Dermis blood vessel endothelial cell (primary cell): ENCODE measurements around the gene WHRN. TPM values are rescaled to one million over a fixed set of nuclear protein-coding genes. Genes with fewer than 3 reads are reported as not detected.

ENCODE experiments used
- DNase-seq: peaks from one replicate; pipeline ENCODE4 v3.0.0; 2010
- total RNA-seq: library from RNA; depleted of rRNA; stranded (reverse); fragments of >200 nt; gene quantifications from 2 replicates; pipeline ENCODE4 v1.2.3, GENCODE V29; 2014

WHRN gene
- total RNA-seq, 1 donor from 2014 or later, result 0.17 TPM

- DNase-seq, result no peak
Measured at GRCh38 chr9:114491430-114492003, 13.8 kb downstream of the WHRN start.

- DNase-seq, result no peak
Measured at GRCh38 chr9:114489928-114490327, 15.3 kb downstream of the WHRN start.

- no peak for DNase-seq
Measured at GRCh38 chr9:114488398-114489129, 16.7 kb downstream of the WHRN start.

GRCh38 chr9:114487607-114488300, 17.5 kb downstream of the WHRN start:
- peak; percentile 85 for DNase-seq

GRCh38 chr9:114486205-114486963, 18.9 kb downstream of the WHRN start:
- no peak for DNase-seq

- DNase-seq, result peak; percentile 68
Measured at GRCh38 chr9:114484854-114485443, 20.3 kb downstream of the WHRN start.

- no peak for DNase-seq
Measured at GRCh38 chr9:114484215-114484853, 20.9 kb downstream of the WHRN start.

GRCh38 chr9:114483499-114483898, 21.8 kb downstream of the WHRN start:
- no peak for DNase-seq

GRCh38 chr9:114482593-114482992, 22.7 kb downstream of the WHRN start:
- DNase-seq, result no peak

- DNase-seq, result no peak
Measured at GRCh38 chr9:114481789-114482188, 23.5 kb downstream of the WHRN start.

- no peak for DNase-seq
Measured at GRCh38 chr9:114480746-114481435, 24.4 kb downstream of the WHRN start.

- no peak for DNase-seq
Measured at GRCh38 chr9:114478871-114479270, 26.4 kb downstream of the WHRN start.

- DNase-seq, result no peak
Measured at GRCh38 chr9:114478459-114478858, 26.8 kb downstream of the WHRN start.

GRCh38 chr9:114477642-114478041, 27.6 kb downstream of the WHRN start:
- DNase-seq, result no peak

- peak; percentile 15 for DNase-seq
Measured at GRCh38 chr9:114476891-114477469, 28.3 kb downstream of the WHRN start.

GRCh38 chr9:114475412-114476135, 29.7 kb downstream of the WHRN start:
- no peak for DNase-seq

- DNase-seq, result no peak
Measured at GRCh38 chr9:114474425-114474824, 30.8 kb downstream of the WHRN start.

GRCh38 chr9:114473447-114473801, 31.8 kb downstream of the WHRN start:
- DNase-seq, result no peak

GRCh38 chr9:114472765-114473446, 32.4 kb downstream of the WHRN start:
- no peak for DNase-seq

GRCh38 chr9:114471157-114471556, 34.1 kb downstream of the WHRN start:
- DNase-seq, result no peak
